ENCODE data around the gene RNF145. TPM values are rescaled to one million over a fixed set of nuclear protein-coding genes. Genes with fewer than 3 reads are reported as not detected.

RNF145 gene
- total RNA-seq, 2 experiments from 2014 or later: 77.5 to 87.5 TPM

- Mint-ChIP-seq H3K9me3 (no peaks in the 10 kb centered on the region), H3K27ac (peak overlapping the region; percentile 61), H3K4me1 (ENCODE audit: low read depth) (peaks cover 80% of the 10 kb centered on the region), H3K36me3 (ENCODE audit: low read depth) (peaks cover 70% of the 10 kb centered on the region), H3K27me3 (no peaks in the 10 kb centered on the region), H3K4me3 (no peak overlapping the region)
- ATAC-seq (no peak), DNase-seq (no peak)
- no peak for TF ChIP-seq CTCF (IDR thresholded peaks at IDR 0.05)
- CTCF ChIA-PET: interaction anchor here (1.1 to 2.3 kb wide), 6 partner anchors 9 to 117 kb away, joined by 3 to 8 read pairs (median 4); no protein-coding TSS in a partner anchor
- intact Hi-C loops (cut with micrococcal nuclease): no loop called here
- POLR2A ChIA-PET: interaction anchor here (0.9 to 4.3 kb wide), 3 partner anchors 8 to 222 kb away, joined by 3 to 28 read pairs (median 4); no protein-coding TSS in a partner anchor
Measured at GRCh38 chr5:159199780-159200179, 9.6 kb downstream of the RNF145 start.

GRCh38 chr5:159199225-159199624, 10.1 kb downstream of the RNF145 start:
- TF ChIP-seq CTCF (IDR thresholded peaks at IDR 0.05): no peak
- H3K4me1 Mint-ChIP-seq (ENCODE audit: low read depth): peaks cover 75% of the 10 kb centered on the region
- ChIA-PET CTCF (interaction anchor here (1.1 to 2.3 kb wide), 7 partner anchors 9 to 117 kb away, joined by 3 to 8 read pairs (median 4); no protein-coding TSS in a partner anchor), POLR2A (interaction anchor here (1.2 to 4.3 kb wide), 2 partner anchors 9 to 20 kb away, joined by 3 to 28 read pairs; no protein-coding TSS in a partner anchor)
- intact Hi-C loops (cut with micrococcal nuclease): no loop called here
- no peak overlapping the region for H3K4me3 Mint-ChIP-seq
- peak overlapping the region; percentile 61 for H3K27ac Mint-ChIP-seq
- H3K36me3 Mint-ChIP-seq (ENCODE audit: low read depth): peaks cover 73% of the 10 kb centered on the region
- H3K9me3 Mint-ChIP-seq: no peaks in the 10 kb centered on the region
- no peak for DNase-seq
- no peak for ATAC-seq
- H3K27me3 Mint-ChIP-seq: no peaks in the 10 kb centered on the region

GRCh38 chr5:159198063-159199036, 11.0 kb downstream of the RNF145 start:
- H3K9me3 Mint-ChIP-seq: no peaks in the 10 kb centered on the region
- peaks cover 73% of the 10 kb centered on the region for H3K36me3 Mint-ChIP-seq (ENCODE audit: low read depth)

GRCh38 chr5:159195775-159196174, 13.6 kb downstream of the RNF145 start:
- H3K27me3 Mint-ChIP-seq: no peaks in the 10 kb centered on the region

More at GRCh38 chr5:159198063-159199036, 11.0 kb downstream of the RNF145 start:
- peak; percentile 87 for ATAC-seq
- no peak for DNase-seq
- POLR2A ChIA-PET: interaction anchor here (0.6 to 4.3 kb wide), 4 partner anchors 10 to 22 kb away, joined by 3 to 28 read pairs (median 3); no protein-coding TSS in a partner anchor
- intact Hi-C loops (cut with micrococcal nuclease): no loop called here
- peaks cover 71% of the 10 kb centered on the region for H3K4me1 Mint-ChIP-seq (ENCODE audit: low read depth)
- H3K4me3 Mint-ChIP-seq: no peak overlapping the region
- H3K27ac Mint-ChIP-seq: peak overlapping the region; percentile 76
- CTCF ChIA-PET: interaction anchor here (1.1 to 2.3 kb wide), 4 partner anchors 10 to 42 kb away, joined by 3 to 8 read pairs (median 7); no protein-coding TSS in a partner anchor
- TF ChIP-seq CTCF (IDR thresholded peaks at IDR 0.05): no peak
- H3K27me3 Mint-ChIP-seq: no peaks in the 10 kb centered on the region

More at GRCh38 chr5:159195775-159196174, 13.6 kb downstream of the RNF145 start:
- no peak for ATAC-seq
- H3K9me3 Mint-ChIP-seq: no peaks in the 10 kb centered on the region
- intact Hi-C loops (cut with micrococcal nuclease): no loop called here
- no peak for TF ChIP-seq CTCF (IDR thresholded peaks at IDR 0.05)
- H3K27ac Mint-ChIP-seq: no peak overlapping the region
- H3K4me1 Mint-ChIP-seq (ENCODE audit: low read depth): peaks cover 72% of the 10 kb centered on the region
- no peak overlapping the region for H3K4me3 Mint-ChIP-seq
- H3K36me3 Mint-ChIP-seq (ENCODE audit: low read depth): peaks cover 73% of the 10 kb centered on the region
- ChIA-PET POLR2A (interaction anchor here (1.0 to 4.3 kb wide), 2 partner anchors 12 to 14 kb away, joined by 4 to 28 read pairs; no protein-coding TSS in a partner anchor), CTCF (interaction anchor here (1.1 kb wide), 1 partner anchor 39 kb away, joined by 3 read pairs; no protein-coding TSS in a partner anchor)
- no peak for DNase-seq

Measured in activated CD8-positive, alpha-beta T cell treated with anti-CD3 and anti-CD28 coated beads for 36 hours (primary cell).